GM20000 (cell line): ENCODE measurements around the gene CLN6.

Source experiments
- DNase-seq: peaks from one replicate; pipeline ENCODE4 v3.0.0; 2012; ENCODE audit warnings: low spot score
- TF ChIP-seq, protein P1 (sequence below): IDR thresholded peaks from 2 replicates; pipeline ENCODE4 v1.5.1; 2012; ENCODE audit warnings: mild to moderate bottlenecking, control low read depth; ENCODE audit errors: extremely low read depth, missing control alignments

CLN6 gene

GRCh38 chr15:68229386-68230156 is at the start of gene CLN6:
TSS of gene CLN6 (minus strand) at chr15:68229728. CDS start at chr15:68229584, 144 bp downstream.
- TF ChIP-seq, protein P1, sequence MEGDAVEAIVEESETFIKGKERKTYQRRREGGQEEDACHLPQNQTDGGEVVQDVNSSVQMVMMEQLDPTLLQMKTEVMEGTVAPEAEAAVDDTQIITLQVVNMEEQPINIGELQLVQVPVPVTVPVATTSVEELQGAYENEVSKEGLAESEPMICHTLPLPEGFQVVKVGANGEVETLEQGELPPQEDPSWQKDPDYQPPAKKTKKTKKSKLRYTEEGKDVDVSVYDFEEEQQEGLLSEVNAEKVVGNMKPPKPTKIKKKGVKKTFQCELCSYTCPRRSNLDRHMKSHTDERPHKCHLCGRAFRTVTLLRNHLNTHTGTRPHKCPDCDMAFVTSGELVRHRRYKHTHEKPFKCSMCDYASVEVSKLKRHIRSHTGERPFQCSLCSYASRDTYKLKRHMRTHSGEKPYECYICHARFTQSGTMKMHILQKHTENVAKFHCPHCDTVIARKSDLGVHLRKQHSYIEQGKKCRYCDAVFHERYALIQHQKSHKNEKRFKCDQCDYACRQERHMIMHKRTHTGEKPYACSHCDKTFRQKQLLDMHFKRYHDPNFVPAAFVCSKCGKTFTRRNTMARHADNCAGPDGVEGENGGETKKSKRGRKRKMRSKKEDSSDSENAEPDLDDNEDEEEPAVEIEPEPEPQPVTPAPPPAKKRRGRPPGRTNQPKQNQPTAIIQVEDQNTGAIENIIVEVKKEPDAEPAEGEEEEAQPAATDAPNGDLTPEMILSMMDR: no peak
- peak; percentile 97 for DNase-seq

DNA sequence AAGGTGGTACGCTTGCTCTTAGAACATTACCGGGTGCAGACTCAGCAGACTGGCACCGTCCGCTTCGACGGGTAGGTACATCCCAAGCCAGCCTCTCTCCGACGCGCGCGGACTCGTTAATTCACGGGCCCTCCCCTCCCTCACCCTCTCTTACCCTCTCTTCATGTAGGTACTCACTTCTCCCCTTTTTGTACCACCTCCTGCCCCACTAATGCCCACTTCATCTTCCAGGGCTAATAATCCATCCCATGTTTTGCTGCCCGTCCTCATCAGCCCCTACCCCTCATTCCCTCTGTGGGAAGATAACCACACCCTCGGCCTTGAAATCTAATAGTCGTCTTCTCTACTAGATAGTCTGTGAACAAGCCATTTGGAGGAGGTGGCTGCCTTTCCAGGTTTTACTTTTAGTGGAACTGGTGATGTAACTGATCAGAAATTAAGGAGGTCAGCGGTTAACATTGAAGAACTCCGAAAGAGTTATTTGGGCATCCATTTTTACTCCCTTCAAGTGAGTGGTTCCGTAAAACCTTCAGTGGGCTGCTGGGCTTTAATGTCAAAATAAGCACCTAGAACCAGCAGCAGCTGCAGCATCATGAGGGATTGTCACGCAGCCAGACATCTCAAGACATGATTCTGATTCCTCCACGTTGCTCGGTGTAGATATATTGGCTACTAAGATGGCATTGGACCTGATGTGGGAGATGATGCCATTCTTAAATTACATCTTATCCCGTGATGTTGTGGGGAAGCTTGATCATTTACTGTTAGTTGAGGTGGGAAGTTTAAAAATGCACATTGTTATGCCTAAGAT is 49.3 kb upstream of the CLN6 start:
- no peak for DNase-seq
- TF ChIP-seq, protein P1: no peak

DNA sequence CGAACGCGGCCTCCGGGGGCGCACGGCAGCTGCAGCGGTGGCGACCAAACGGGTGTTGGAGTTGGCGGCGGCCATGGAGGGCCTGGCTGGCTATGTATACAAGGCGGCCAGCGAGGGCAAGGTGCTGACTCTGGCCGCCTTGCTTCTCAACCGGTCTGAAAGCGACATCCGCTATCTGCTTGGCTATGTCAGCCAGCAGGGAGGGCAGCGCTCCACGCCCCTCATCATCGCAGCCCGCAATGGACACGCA is 48.7 kb upstream of the CLN6 start:
- TF ChIP-seq, protein P1: peak; percentile 20
- no peak for DNase-seq

DNA sequence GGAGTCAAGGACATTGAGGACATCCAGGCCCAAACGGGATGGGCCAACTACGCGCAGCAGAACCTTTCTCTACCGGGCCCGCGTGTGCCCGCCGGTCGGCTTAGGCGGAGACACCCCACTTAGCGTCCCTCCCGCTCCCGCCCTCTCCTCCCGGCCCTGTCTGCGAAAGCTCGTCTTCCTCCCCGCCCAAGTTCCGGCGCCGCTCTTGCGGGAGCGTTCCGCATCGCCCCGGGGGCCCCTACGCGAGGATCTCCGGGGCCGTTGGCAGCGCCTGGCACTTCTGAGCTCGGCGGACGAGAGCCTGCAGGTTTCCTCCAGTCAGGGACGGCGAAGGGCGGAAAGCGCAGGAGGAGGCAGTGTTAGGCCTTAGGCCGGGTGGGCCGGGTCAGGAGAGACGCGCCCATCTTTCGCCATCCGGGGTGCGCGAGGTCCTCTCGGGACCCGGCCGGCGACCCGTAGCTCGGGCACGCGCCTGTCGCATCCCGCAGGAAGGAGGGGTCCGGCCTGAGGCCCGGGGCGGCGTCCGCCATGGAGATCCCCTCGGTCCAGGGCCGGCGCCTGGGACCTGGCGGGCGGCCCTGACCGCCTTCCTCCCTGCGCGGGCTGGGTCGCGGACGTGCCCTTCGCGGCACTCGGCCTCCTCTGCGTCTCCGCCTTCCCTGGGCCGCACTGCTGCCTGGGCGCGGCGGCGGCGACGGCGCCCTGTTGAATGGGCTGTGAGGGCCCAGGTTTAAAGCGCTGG is 48.2 kb upstream of the CLN6 start, which contains the start of gene FEM1B:
Gene FEM1B (plus strand): TSS at position 143 of the 742 bp plus-strand sequence. CDS start 673 bp downstream, outside the sequence.
- DNase-seq: peak; percentile 93
- TF ChIP-seq, protein P1: no peak

GRCh38 chr15:68277131-68277602 is 47.6 kb upstream of the CLN6 start:
- TF ChIP-seq, protein P1: no peak
- no peak for DNase-seq

- DNase-seq: no peak
- TF ChIP-seq, protein P1: no peak
These were observed 47.1 kb upstream of the CLN6 start for GRCh38 chr15:68276668-68277067.
